ENCODE data around the gene SLC22A2.

The SLC22A2 gene

DNA sequence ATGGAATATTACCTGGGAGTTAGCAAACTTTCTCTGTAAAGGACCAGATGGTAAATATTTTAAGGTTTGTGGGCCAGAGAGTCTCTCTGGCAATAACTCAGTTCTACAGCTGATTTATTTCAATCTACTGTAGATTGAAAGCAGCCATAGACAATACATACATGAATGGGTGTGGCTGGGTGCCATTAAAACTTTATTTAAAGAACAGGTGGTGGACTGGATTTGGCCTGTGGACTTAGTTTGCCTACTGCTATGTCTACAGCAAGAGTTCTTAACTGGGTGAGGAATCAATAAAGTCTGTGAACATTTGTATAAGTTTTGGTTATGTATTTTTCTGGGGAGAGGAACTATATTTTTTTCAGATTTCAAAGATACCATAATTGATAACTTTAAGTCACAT is 55.1 kb downstream of the SLC22A2 start:
- DNase-seq: no peak

GRCh38 chr6:160203076-160203475 is 55.5 kb downstream of the SLC22A2 start:
- DNase-seq: no peak

DNA sequence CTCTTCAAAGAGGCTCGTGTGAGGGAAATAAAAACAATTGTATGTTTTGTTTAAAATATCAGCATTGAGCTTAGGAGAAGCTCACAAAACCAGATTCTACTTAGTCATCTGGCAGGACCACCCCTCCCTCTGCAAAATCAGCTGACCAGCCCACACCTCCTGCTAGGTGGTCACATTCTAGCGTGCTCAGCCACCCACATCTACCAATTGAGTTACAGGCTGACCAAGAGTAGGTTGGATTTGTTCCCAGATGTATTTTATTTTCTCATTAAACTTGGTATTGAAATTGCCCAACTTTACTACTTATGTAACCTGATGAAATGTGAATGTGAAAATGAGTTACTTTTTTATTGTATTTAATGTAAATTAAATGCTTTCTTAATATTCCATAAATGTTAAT is 56.2 kb downstream of the SLC22A2 start:
- no peak for DNase-seq

DNA sequence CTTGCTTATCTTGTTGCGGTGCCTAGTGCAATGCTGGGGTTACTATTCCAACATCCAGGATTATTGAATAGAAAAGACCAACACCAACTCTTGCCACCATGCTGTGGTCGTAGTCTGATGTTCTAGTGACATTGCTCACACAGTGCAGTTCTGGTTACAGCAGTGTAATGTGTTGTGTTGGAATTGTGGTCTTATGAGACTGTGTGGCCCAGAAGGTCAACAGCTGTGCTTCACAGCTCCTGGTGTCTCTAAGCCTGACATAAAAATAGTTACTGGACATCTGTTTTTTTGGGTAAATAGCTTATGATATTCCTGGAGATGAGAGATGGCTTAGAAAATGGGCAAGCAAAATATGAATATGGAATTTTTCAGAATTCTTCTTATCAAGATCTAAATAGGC is 57.6 kb downstream of the SLC22A2 start:
- no peak for DNase-seq

DNA sequence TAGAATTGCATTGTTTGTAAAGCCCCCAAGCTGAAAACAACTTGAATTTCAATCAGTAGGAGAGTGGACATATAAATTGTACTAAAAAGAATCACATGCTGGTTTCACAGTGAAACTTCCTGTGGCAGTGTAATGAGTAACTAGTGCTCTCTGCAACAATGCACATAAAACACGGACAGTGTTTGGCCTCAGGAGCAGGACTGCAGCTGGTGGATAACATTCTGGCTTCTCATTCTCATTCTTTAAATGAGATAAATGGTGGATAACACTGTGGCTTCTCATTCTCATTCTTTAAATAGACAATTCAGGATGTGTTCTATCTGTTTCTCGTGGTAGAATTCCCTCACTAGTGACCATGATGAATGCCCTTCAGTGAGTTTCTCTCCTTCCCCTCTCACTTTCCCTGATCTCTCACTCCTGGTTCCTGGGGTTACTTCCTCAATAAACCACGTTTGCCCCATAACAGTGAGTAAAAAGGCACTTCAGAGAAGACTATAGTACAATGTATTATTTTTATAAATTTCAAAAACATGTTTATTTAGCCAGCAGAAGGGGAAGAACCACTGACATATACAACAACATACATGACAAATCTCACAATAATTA is 59.9 kb downstream of the SLC22A2 start:
- no peak for DNase-seq

- DNase-seq: no peak
Measured at GRCh38 chr6:160197662-160198061, 61.0 kb downstream of the SLC22A2 start.

GRCh38 chr6:160194808-160195207 is 63.8 kb downstream of the SLC22A2 start:
- no peak for DNase-seq

- no peak for DNase-seq
Measured at GRCh38 chr6:160192840-160193239, 65.8 kb downstream of the SLC22A2 start.

DNA sequence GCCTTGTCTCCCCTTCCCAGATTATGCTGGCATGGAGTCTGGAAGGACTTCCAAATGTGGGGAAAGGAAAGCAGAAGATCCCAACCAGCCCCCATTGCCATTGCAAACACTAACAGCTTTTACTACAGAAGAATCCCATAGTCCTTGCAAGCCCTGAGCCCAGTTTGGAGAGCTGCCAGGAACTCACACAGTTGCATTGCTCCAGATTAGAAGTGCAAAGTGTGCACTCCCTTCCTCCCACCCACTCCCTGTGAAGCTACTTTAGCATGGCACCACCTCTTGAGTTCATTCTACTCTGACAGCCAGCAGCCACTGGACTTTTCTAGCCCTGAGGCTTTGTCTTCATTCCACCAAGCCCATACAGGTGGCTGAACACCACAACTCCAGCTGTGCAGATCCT is 67.6 kb downstream of the SLC22A2 start:
- no peak for DNase-seq

DNA sequence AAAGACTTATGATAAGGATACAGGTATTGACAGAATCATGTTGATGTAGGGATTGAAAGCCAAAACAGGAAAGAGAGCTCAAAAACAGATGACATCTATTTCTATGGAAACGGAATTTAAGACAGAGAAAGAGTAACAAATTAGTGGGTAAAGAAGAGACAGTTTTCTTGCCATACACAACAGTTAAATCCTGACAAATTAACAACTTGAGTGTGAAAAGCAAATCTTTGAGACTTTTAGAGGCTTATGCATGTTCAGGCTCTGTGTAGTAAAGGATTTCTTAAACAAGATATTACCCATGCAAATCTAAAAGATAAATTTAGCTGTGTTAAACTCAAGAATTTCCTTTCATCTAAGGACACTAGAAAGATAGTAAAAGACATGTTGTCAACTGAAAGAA is 68.5 kb downstream of the SLC22A2 start:
- no peak for DNase-seq

GRCh38 chr6:160188773-160189172 is 69.8 kb downstream of the SLC22A2 start:
- DNase-seq: no peak

DNA sequence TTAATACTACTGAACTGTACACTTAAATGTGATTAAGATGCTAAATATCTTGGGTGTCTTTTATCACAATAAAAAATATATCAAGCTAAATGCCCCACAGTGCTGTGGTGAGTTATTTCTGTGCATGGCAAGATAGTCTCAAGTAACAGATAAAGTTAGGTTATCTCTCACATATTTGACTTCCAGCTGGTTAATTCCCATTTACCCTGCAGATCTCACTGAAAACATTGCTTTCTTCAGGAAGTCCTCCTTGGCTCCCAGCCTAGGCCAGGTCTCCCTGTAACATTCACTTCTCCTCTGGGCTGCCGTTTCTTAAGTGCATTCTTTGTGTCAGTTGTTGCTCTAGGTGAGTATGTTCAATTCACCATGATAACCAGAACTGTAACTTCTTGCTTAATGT is 77.9 kb downstream of the SLC22A2 start:
- no peak for DNase-seq

DNA sequence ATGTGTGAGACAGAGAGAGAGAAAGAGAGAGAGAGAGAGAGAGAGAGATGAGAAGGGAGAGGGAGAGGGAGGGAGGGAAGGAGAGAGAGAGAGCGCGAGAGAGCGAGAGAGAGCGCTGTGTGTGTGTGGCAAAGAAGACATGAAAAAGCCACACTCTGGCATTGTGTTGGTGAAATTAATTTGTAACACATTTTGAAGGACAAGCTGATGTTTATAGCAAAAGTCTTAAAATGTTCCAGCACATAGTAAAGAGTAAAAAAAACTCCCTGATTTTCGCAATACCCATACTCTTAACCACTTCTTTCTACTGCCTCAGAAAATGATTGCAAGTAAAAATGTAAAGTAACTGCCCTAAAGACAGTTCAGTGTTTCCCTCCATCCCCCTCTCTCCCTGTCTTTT is 80.3 kb downstream of the SLC22A2 start:
- DNase-seq: no peak

DNA sequence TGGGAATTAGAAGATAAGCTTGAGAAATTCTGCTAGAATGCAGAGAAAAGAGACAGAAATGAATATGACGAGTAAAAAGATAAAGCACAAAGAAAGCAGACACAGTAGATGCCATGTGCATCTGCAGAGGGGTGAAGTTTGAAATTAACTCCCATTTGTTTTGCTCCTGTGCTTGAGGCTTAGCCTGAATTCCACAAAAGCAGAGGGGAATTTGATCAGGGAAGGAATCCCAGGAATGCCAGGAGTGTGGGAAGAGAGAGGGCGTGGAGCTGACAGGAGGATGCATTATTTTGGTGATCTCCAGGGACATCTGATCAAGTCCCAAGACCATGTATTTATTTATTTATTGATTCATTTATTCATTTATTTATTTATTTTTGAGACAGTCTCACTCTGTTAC is 81.4 kb downstream of the SLC22A2 start:
- no peak for DNase-seq

DNA sequence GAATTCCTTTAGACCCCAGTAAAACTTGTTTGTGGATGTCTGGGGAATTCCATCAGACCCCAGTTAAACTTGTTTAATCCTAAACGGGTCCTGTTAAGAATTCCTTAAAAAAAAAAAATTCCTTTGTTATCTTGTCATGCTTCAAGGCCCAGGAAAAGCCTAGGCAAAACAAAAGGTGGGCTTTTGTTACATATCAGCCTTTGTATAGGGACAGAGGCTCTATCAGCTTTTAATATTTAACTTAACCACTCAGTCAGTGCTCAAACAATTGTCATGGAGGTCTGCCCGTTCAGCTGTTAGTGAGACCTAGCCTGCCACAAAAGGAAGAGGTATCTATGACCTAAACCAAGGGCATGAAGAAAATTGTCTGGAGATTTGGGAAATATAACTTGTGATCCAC is 83.9 kb downstream of the SLC22A2 start:
- DNase-seq: no peak

- DNase-seq: no peak
Measured at GRCh38 chr6:160173806-160174527, 84.7 kb downstream of the SLC22A2 start.

DNA sequence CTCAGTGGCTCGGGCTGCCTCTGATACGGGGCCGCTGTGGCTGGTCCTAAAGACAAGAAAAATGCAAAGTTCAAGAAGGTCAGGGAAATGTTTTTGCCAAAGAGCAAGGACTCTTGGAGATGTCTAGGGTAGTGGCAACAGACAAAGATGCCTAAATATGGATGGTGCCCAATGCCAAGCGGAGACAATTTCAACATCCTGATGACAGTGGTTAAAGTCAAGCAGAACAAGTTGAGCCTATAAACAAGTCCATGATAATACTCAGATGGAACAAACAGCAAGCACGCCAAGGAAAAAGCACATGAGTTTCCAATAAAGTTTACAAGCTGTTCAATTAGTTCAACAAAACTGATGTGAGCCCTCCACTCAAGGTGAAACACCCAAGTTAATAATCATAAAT is 85.9 kb downstream of the SLC22A2 start:
- DNase-seq: no peak

DNA sequence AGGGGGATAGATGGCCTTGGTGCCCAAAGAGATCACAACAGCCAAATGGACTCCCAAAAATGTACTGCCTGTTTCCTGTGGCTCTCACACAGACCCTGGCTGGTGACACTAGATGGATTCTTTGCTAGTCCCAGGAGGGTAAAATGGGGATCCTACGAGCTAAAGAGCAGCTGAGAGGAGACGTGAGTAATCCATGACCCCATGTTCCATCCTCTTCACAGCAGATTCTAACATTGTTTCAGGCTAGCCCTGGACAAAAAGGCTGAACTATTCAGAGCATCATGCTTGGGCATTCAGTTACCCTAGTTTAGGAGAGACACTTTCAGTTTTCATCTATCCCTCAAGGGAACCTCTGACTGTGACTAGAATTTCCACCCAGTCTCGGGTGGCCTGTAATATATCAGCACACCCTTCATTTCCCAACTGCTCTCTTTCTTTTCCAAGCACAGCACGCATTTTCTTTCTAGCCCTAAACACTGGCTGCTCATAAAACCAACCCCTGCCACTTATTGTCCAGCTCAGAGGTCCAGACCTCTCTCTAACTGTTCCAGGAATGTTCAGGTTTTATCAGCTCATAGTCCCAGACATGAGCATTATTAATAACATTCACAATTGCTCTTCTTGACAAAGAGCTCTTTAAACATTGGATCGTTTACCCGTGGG is 88.5 kb downstream of the SLC22A2 start:
- no peak for DNase-seq

DNA sequence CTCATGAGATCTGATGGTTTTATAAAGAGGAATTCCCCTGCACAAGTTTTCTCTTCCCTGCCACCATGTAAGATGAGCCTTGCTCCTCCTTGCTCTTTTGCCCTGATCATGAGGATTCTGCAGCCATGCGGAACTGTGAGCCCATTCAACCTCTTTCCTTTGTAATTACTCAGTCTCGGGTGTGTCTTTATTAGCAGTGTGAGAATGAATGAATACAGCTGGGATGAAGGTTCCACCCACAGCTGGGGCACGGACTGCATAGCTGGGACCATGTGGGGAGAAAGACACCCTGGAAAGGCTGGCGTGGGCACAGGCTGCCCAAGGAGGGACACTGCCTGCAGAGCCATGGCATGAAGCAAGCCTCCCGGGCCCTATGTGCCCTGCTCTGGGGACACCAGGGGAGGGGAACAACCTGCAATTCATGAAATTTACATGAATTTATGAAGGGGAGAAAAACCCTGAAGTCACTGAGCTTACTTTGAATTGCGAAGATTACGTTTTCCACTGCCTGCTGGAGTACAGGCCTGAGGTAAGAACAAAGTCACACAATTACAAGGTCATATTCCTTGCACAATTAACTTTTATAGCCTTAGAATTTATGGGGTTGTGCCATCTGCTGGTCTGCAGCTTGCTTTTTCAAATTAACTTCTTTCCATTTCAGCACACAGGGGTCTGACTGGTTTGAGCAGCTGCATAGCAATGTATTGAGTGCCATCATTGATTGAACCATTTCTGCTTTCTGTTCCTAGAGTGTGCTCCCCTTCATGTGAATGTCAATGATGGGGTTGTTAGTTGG is 90.8 kb downstream of the SLC22A2 start:
- no peak for DNase-seq

Measured in NCI-H510A treated with DMSO at 0.1 percent for 48 hours (cell line).